ENCODE data around the gene RBM34. TPM values are rescaled to one million over a fixed set of nuclear protein-coding genes. Genes with fewer than 3 reads are reported as not detected.
"Not testable (repeated sequence)": the region's sequence is repeated elsewhere in the genome, so short reads cannot be mapped to it uniquely, and the experiment has no call there.

The RBM34 gene
- total RNA-seq, 3 donors from 2014 or later = 42.9 to 54.0 (median 52.2) TPM

DNA sequence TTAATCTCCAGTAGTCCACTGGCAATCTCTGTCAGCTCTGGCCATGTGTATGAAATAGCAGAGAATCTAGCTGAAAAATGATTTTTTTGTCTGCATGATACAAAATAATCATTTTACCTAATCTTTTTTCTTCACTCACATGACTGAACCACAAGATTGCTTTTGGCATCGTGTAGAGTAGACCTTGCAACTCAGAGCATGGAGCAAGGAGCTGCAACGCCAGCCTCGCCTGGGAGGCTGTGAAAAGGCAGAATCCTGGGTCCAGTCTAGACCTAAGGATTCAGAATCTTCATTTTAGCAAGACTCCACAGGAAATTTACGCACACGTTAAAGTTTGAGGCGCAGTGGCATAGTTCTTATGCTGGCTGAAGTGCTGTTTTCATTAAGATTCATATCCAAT lies 72.6 kb downstream of the RBM34 start:
- H3K36me3 ChIP-seq = no peaks in the 10 kb centered on the region
- H3K27ac ChIP-seq = no peak overlapping the region
- peaks cover 2 to 5% of the 10 kb centered on the region in 2 donors for H3K4me1 ChIP-seq
- no peaks in the 10 kb centered on the region for H3K9me3 ChIP-seq
- intact Hi-C loops (cut with DNase I; ENCODE audit: low total_unique reads) = no loop called here
- H3K27me3 ChIP-seq = no peaks in the 10 kb centered on the region
- no peak overlapping the region for H3K4me3 ChIP-seq
- no peak for DNase-seq (ENCODE audit: low spot score in 2 of 2)
- TF ChIP-seq CTCF (IDR thresholded peaks at IDR 0.05) = no peak
- TF ChIP-seq POLR2AphosphoS5 (IDR thresholded peaks at IDR 0.05) = no peak
- TF ChIP-seq POLR2A (IDR thresholded peaks at IDR 0.05) = no peak

DNA sequence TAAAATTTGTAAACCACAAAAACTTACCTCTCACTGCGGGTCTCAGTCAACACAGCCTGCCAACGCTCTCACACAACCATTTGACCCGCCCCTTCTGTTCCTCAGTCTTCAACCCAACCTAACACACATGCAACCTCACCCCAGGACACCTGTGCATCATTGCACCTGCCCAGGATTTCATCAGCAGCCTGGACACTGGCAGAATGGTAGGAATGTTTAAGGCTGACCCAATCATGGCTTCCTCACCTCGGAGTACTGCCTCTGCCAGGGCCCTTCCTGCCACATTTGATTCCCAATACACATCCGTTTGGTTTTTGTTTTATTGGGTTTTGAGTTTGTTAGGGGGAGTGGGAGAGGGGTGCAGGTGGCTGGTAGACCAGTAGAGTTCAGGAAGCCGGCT lies 73.1 kb downstream of the RBM34 start:
- Histone ChIP-seq H3K9me3 (no peaks in the 10 kb centered on the region), H3K27ac (no peak overlapping the region), H3K36me3 (no peaks in the 10 kb centered on the region), H3K27me3 (no peaks in the 10 kb centered on the region), H3K4me3 (no peak overlapping the region), H3K4me1 (peaks cover 0 to 5% of the 10 kb centered on the region in 2 donors)
- intact Hi-C loops (cut with DNase I; ENCODE audit: low total_unique reads) = no loop called here
- DNase-seq (ENCODE audit: low spot score in 2 of 2) = no peak
- TF ChIP-seq POLR2AphosphoS5 (IDR thresholded peaks at IDR 0.05) = no peak
- TF ChIP-seq CTCF (IDR thresholded peaks at IDR 0.05) = no peak
- TF ChIP-seq POLR2A (IDR thresholded peaks at IDR 0.05) = no peak

GRCh38 chr1:235085411-235086117 lies 75.5 kb downstream of the RBM34 start:
- H3K4me3 ChIP-seq; DNase-seq (ENCODE audit: low spot score in 2 of 2); H3K36me3 ChIP-seq; H3K27ac ChIP-seq; H3K9me3 ChIP-seq; H3K27me3 ChIP-seq; H3K4me1 ChIP-seq; intact Hi-C loops (cut with DNase I; ENCODE audit: low total_unique reads): not testable (repeated sequence)

Other genes starting within 250 kb of the RBM34 start
- gene TOMM20, start 32.4 kb downstream of the RBM34 start, total RNA-seq = 100 to 1,000 TPM; 112 to 153 (median 112) TPM
- 10 to 100 TPM; 34.4 to 91.6 (median 76.7) TPM for gene ARID4B, start 166.9 kb upstream of the RBM34 start, total RNA-seq
- 10 to 100 TPM; 17.7 to 38.3 (median 22.4) TPM for gene GGPS1, start 167.3 kb upstream of the RBM34 start, total RNA-seq
- gene TBCE, start 206.2 kb upstream of the RBM34 start, total RNA-seq = 10 to 100 TPM; 13.3 to 21.2 (median 19.7) TPM